ENCODE results near the gene CDX2. TPM values are rescaled to one million over a fixed set of nuclear protein-coding genes. Genes with fewer than 3 reads are reported as not detected.

CDX2 gene
- total and polyA plus RNA-seq, 8 donors, result 2.8 to 6.9 (median 4.8) TPM

DNA sequence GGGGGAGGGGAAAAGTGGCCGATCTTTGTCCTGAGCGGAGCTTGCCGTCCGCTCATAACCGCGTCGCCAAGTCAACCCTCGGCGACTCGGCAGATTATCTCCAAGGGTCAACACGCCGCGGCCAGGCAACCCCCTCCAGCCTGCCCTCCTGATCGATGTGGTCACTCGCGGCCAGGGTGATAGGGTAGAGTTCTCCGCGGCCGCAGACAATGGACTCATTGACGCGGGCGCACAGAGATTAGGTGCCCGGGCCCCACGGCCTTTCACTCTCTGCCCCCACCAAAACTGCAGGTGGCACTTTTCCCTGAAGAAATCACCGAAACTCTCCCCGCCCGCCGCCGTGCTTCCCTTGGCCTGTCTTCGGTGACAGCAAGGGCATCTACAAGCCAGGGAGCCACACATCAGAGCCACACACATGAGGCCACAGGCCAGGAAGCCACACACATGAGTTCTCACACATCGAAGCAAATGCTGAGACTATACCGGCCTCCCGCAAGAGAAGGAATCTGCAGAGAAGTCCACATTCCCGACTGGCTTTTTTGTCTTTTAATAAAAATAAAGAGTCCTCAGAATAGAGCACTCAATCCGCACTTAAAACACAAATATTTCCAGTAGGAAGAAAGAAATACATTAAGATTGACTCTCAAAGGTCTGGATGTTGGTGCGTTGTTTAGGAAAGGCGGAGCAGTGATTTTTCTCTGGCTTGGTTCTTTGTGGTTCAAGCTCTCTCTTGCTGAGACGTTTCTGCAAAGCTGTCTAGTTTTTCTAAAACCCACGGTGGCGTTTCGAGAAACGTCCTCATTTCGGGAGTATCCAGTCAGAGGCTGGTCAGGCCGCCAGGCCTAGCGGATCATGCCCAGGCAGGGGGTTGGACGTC lies 50.8 kb downstream of the CDX2 start:
- H3K9me3 ChIP-seq, result no peaks in the 10 kb centered on the region
- 15 to 17% methylated on average over 46 of the region's 46 CpGs for WGBS, 2 donors
- intact Hi-C loops (cut with DNase I), result no loop called here
- H3K4me1 ChIP-seq, result peaks cover 0 to 10% (median 0%) of the 10 kb centered on the region in 3 donors
- no peaks in the 10 kb centered on the region for H3K27me3 ChIP-seq
- DNase-seq, result peak; percentile 57 to 80 (median 66)
- peak overlapping the region in 2 of 4 donors; percentile 34 to 68 for H3K4me3 ChIP-seq
- peaks cover 0 to 6% (median 0%) of the 10 kb centered on the region in 3 donors for H3K36me3 ChIP-seq
- TF ChIP-seq, protein P1, sequence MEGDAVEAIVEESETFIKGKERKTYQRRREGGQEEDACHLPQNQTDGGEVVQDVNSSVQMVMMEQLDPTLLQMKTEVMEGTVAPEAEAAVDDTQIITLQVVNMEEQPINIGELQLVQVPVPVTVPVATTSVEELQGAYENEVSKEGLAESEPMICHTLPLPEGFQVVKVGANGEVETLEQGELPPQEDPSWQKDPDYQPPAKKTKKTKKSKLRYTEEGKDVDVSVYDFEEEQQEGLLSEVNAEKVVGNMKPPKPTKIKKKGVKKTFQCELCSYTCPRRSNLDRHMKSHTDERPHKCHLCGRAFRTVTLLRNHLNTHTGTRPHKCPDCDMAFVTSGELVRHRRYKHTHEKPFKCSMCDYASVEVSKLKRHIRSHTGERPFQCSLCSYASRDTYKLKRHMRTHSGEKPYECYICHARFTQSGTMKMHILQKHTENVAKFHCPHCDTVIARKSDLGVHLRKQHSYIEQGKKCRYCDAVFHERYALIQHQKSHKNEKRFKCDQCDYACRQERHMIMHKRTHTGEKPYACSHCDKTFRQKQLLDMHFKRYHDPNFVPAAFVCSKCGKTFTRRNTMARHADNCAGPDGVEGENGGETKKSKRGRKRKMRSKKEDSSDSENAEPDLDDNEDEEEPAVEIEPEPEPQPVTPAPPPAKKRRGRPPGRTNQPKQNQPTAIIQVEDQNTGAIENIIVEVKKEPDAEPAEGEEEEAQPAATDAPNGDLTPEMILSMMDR (IDR thresholded peaks at IDR 0.05), result no peak
- peak overlapping the region; percentile 56 to 87 (median 66) for H3K27ac ChIP-seq
- FAIRE-seq, result no peak
- peak; percentile 8 to 36 (median 29) for ATAC-seq

DNA sequence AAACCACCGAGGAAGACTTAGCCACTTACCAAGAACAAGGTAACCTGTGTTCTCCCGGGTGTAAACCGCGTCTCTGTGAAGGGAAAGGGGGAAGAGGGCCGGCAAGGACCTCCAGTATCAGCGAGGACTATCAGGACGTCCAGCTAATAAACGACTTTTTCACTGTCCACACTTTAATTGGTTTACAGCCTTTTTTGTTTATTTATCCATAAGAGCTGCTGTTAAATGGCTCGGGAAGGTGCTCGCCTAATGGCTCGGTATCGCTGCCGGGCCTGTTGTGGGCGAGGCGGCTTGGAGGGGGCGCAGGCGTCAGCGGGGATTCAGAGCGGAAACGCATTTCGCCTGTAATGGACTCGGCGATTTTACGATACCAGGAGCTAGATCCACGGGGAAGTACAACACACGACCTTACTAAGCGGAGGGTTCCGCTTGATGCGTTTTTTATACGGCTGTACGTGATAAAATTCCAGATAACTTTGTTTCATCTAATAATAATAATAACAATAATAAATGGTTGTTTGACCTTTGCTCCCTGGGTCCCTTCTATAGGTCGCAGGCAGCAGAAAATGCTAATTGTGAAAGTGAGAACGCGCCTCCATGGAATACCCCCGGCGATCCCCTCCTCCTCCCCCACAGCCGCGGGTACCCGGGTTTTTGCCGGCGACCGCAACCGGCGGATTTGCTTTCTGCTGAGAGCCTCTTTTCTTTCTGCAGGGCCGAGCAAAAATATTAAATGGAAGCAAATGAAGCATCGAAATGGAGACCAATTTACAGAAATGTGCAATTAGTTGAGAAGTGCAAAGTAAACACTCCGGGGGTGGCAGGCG lies 51.8 kb downstream of the CDX2 start:
- peak in 1 of 6 donors; percentile 13 for DNase-seq
- ATAC-seq, result no peak
- H3K9me3 ChIP-seq, result no peaks in the 10 kb centered on the region
- peak overlapping the region; percentile 56 to 87 (median 66) for H3K27ac ChIP-seq
- no peaks in the 10 kb centered on the region for H3K27me3 ChIP-seq
- peaks cover 0 to 10% (median 3%) of the 10 kb centered on the region in 3 donors for H3K4me1 ChIP-seq
- no peak for FAIRE-seq
- no peaks in the 10 kb centered on the region for H3K36me3 ChIP-seq
- TF ChIP-seq, protein P1 (IDR thresholded peaks at IDR 0.05), result no peak
- H3K4me3 ChIP-seq, result peak overlapping the region in 2 of 4 donors; percentile 34 to 68
- 42% methylated on average over 48 of the region's 48 CpGs for WGBS, 2 donors
- intact Hi-C loops (cut with DNase I), result no loop called here

DNA sequence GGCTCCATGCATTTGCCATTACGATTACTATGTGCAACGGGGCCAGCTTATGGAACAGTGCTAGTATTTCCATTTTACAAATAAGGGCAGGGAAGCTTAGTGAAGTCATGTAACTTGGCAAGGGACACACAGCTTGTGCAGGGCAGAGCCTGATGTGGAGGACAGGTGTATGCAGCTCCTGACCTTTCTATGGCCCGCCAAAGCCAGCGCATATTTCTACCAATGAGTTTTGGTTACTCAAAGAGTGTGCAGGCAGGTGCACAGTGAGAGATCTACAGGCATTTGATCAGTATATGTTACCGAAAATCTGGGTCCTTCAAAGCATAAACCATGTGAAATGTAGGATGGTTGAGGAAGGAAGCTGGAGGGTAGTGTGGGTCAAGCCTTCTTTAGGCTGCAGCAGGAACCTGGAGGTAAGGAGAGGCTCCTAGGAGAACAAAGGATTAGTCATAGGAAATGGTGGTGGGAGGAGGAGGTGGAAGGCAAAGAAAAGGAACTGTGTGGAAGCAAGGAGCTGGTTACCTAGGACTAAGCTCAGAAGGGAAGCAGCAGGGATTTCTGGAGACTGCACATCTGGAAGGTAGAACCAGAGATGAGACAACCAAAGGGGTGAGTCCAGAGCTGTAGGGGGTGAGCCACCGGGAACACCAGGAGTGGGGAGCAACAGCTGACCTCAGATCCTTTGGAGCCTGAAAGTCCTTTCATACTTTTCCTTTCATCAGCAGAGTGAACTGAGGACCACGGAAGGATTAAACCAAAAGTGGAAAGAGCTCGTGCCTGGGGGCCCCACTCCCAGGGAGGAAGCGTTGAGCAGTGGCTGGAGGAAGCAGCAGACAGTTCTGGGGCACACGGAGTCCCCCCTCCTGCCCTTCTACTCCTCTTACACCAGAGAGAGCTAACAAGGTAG lies 53.6 kb downstream of the CDX2 start:
- intact Hi-C loops (cut with DNase I), result no loop called here
- peak in 1 of 6 donors; percentile 11 for DNase-seq
- Histone ChIP-seq H3K4me1 (peaks cover 14 to 25% (median 17%) of the 10 kb centered on the region in 3 donors), H3K4me3 (no peak overlapping the region), H3K27me3 (no peaks in the 10 kb centered on the region), H3K9me3 (no peaks in the 10 kb centered on the region), H3K27ac (peak overlapping the region in 1 of 4 donors; percentile 16), H3K36me3 (no peaks in the 10 kb centered on the region)
- FAIRE-seq, result no peak
- 70% methylated on average over 10 of the region's 10 CpGs for WGBS, 2 donors
- TF ChIP-seq, protein P1 (IDR thresholded peaks at IDR 0.05), result no peak
- no peak for ATAC-seq

DNA sequence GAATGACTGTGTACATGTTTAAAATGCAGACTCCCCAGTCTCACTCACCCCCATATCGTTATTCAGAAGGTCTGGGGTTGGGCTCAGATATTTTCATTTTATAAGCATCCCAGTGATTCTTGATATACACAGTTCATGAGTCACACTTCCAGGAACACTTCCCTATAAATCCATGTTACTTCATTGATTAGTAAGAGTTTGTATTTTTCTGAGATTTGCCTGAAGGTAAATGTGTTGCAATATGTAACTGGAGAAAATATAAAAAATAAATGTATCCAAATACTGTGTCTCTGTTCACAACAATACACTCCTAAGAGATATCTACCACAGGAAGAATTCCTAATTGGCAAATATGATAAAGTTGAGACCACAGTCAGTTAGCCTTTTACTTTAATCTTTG lies 56.0 kb downstream of the CDX2 start:
- DNase-seq (no peak), ATAC-seq (no peak), FAIRE-seq (no peak)
- Histone ChIP-seq H3K27ac (peak overlapping the region in 2 of 4 donors; percentile 41 to 44), H3K4me3 (no peak overlapping the region), H3K27me3 (no peaks in the 10 kb centered on the region), H3K9me3 (no peaks in the 10 kb centered on the region), H3K36me3 (no peaks in the 10 kb centered on the region), H3K4me1 (peaks cover 30 to 32% (median 32%) of the 10 kb centered on the region in 3 donors)
- TF ChIP-seq, protein P1 (IDR thresholded peaks at IDR 0.05), result no peak
- 77 to 79% methylated on average over 1 of the region's 1 CpG for WGBS, 2 donors
- intact Hi-C loops (cut with DNase I), result no loop called here

Data from pancreas (tissue), 10 donors.